ENCODE data around the gene ITM2B.
"Not testable (repeated sequence)": the region's sequence is repeated elsewhere in the genome, so short reads cannot be mapped to it uniquely, and the experiment has no call there.

The ITM2B gene

GRCh38 chr13:48233046-48233888, at the start of gene ITM2B:
ITM2B (plus strand) TSS chr13:48233206; CDS start chr13:48233361, 155 bp downstream.
- peak; percentile 22 to 70 (median 55) for DNase-seq

- DNase-seq, result no peak
Measured at GRCh38 chr13:48184260-48184659, 48.7 kb upstream of the ITM2B start.

GRCh38 chr13:48185018-48185417, 48.0 kb upstream of the ITM2B start:
- DNase-seq, result no peak

DNA sequence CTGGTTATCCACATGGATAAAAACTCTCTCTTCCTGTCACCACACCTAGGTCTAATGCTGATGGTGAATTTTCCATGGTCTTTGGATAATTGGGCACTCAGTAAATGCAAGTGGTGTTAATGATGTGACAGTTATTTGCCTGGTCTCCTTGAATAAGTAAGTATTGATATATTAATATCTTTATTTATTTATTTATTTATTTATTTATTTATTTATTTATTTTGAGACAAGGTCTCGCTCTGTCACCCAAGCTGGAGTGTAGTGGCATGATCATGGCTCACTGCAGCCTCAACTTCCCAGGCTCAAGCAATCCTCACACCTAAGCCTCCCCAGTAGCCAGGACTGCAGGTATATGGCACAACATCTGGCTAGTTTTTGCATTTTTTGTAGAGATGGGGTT, 46.3 kb upstream of the ITM2B start:
- no peak for DNase-seq

DNA sequence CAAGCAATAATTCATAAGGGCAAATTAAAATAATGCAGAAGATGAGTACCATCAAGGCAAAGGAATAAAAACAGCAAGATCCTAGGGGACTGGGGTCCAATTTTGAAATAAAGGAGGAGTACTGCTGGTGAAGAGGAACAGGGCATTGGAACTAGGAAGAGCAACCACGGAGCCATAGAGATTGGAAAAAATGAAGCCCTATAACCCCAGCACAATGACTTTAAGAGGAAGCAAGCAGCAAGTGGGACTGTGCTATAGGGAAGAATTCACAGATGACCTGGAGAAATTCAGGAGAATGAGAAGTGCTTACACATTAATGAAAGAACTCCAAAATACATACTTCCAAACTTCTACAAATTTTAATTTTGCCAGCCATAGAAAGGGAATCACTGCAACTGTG, 44.9 kb upstream of the ITM2B start:
- no peak for DNase-seq

DNA sequence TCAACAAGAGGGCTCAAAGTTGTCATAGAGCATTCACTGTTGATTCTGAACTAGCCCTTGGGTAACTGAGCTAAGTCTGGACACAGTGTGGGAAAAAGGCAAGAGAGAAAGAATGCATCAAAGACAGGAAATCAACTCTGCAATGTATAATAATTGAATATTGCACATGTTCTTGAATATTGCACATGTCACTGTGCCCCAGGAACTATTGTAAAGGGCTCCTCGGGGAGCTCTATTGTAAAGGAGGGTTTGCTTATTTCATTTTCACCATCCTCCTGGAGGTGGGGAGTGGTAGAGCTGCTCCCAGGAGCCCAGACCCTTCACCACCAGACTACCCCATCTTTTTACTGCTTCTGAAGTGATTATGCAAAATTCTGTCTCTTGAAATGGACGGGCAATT, 44.4 kb upstream of the ITM2B start:
- DNase-seq, result no peak

DNA sequence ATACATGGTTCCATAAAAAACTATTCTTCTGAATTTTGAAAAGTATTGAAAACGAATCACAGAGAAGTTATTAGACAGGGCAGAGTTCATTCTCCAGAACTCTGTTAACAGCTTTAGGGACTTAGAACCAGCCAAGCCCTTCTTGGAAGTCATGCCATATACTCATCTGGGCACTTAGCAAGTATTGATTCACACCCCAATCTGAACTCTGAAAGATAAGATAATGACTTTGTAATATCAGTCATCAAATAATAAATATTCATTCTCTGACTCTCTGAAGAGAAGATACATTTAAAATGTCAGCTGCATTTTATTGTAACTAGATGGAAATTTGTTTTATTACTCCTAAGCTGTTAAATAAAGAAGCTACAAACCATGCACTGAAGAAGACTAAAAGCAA, 43.8 kb upstream of the ITM2B start:
- DNase-seq, result no peak

DNA sequence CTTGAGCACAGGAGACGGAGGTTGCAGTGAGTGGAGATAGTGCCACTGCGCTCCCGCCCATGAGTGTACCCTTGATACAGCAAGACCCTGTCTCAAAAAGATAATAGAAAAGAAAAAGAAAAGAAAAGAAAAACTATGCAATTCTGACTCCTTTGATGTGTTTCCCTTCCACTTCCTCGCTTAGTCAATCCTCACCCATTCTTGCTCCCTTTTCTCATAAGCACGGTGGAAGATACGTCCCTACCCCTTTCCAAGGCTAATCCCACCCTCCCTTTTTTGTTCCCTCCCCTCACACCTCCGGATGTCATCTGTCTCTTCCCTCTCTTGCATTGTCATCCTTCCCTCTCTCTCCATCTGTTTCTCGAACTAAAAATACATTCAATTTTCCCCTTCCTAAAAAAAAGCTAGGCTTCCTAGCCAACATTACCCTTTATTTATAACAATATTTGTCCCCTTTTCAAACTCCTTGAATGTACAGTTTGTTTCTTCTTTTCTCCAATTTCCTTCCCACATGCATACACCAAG, 40.5 kb upstream of the ITM2B start:
- no peak for DNase-seq

- no peak for DNase-seq
Measured at GRCh38 chr13:48194379-48194754, 38.6 kb upstream of the ITM2B start.

GRCh38 chr13:48199404-48199946, 33.5 kb upstream of the ITM2B start:
- no peak for DNase-seq

GRCh38 chr13:48201044-48201443, 32.0 kb upstream of the ITM2B start:
- no peak for DNase-seq

- not testable (repeated sequence) for DNase-seq
Measured at GRCh38 chr13:48207207-48207606, 25.8 kb upstream of the ITM2B start.

DNA sequence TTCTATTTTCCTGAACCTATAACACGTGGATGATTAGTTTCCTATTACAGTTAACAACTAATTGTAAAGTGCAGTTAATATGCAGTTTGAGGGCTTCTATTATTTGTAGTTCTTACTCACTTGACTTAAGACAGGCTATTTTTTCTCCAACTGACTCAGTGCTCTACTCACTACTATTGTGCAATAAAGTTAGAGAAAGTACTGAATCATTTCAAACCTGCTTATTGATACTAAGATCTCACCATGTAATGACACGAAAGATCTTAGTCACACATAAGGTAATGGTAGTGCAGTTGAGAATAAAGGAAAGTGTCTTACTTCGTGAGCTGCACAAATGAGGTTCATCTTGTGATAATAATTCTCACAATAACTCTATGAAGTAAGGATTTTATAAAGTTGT, 22.8 kb upstream of the ITM2B start:
- no peak for DNase-seq

- DNase-seq, result no peak
Measured at GRCh38 chr13:48214519-48215121, 18.4 kb upstream of the ITM2B start.

- not testable (repeated sequence) for DNase-seq
Measured at GRCh38 chr13:48215511-48216203, 17.3 kb upstream of the ITM2B start.

DNA sequence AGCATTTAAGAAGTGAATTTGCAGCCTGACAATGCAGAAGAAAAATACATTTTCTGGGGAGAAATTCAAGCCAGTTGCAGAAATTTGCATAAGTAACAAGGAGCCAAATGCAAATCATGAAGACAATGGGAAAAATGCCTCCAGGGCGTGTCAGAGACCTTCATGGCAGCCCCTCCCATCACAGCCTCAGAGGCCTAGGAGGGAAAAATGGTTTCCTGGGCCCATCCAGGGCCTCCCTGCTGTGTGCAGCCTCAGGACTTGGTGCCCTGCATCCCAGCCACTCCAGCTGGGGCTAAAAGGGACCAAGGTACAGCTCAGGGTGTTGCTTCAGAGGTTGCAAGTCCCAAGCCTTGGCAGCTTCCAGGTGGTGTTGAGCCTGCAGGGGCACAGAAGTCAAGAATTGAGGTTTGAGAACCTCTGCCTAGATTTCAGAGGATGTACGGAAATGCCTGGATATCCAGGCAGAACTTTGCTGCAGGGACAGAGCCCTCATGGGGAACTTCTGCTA, 16.7 kb upstream of the ITM2B start:
- no peak for DNase-seq

GRCh38 chr13:48220592-48220980, 12.4 kb upstream of the ITM2B start:
- DNase-seq, result no peak

GRCh38 chr13:48220981-48221685, 11.9 kb upstream of the ITM2B start:
- no peak for DNase-seq

GRCh38 chr13:48221686-48222187, 11.3 kb upstream of the ITM2B start:
- no peak for DNase-seq

DNA sequence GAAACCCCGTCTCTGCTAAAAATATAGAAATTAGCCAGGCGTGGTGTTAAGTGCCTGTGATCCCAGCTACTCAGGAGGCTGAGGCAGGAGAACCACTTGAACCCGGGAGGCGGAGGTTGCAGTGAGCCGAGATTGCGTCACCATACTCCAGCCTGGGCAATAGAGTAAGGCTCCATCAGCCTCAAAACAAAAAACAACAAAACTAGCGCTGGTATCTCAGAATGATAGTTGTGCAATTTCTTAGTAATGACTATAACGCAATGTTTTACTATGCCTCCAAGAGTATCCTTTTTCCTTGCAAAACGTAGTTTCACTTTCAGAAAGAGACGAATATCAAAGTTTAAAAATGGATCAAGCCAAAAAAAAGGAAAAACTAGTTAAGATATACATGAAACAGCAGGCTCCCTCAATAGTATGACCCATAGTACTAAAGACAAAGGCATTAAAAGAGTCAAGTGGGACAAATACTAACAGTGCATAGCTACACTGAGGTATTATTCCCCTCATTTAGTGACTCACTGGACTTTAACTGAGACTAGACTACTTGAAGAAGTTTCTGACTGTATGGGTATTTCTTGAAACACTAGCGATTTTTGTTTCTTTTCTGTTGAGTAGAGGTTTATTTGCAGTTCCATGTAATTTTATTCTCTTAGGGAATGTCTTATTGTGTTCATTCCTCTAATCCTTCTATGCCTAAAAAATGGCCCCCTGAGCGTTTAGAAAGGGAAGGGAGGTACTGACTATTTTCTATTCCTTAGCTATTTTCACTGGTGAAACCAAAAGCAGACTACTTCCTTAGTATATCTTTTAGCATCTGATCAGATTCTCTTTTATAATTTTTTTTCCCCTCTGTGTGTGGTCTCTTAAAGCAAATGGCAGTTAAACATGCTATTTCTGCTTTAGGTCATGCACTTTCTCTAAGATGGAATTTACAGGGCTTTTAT, 10.4 kb upstream of the ITM2B start:
- DNase-seq, result no peak

- DNase-seq, result no peak
Measured at GRCh38 chr13:48224701-48225100, 8.3 kb upstream of the ITM2B start.
